ENCODE measurements around the gene USF2. TPM values are rescaled to one million over a fixed set of nuclear protein-coding genes. Genes with fewer than 3 reads are reported as not detected.

USF2 gene
- polyA plus RNA-seq, 3 donors = 2.7 to 248 (median 5.0) TPM

DNA sequence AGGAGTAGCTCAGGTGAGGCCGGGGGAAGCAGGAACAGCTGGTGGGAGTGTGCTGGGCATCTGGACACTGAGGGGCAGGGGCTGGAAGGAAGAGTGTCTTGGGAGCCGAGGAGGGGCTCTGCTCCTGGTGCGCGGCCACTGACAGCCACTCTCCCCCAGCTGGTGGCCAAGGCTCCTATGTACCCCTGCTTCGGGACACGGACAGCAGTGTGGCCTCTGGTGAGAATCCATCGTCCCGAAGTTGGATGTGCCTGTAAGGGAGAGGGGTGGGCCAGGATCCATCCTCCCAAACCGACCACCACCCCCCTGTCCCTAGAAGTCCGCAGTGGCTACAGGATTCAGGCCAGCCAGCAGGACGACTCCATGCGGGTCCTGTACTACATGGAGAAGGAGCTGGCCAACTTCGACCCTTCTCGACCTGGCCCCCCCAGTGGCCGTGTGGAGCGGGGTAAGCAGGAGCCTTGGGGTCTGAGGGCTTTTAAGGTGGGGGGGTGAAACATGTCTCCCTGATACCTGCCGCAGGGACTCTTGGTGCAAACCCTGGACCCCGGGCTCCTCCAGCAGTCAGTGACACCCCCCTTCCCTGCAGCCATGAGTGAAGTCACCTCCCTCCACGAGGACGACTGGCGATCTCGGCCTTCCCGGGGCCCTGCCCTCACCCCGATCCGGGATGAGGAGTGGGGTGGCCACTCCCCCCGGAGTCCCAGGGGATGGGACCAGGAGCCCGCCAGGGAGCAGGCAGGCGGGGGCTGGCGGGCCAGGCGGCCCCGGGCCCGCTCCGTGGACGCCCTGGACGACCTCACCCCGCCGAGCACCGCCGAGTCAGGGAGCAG lies 2.0 kb upstream of the USF2 start:
- Mint-ChIP-seq H3K4me3 (peak overlapping the region; percentile 89 to 96), H3K9me3 (peaks cover 0 to 2% (median 0%) of the 10 kb centered on the region in 7 donors), H3K27ac (peak overlapping the region in 3 of 7 donors; percentile 90 to 98 (median 95)), H3K4me1 (peaks cover 45% of the 10 kb centered on the region), H3K27me3 (ENCODE audit: low read depth in 3 of 3) (peaks cover 5 to 14% (median 13%) of the 10 kb centered on the region in 3 donors), H3K36me3 (peaks cover 21 to 22% of the 10 kb centered on the region in 2 donors)
- H3K79me2 ChIP-seq (ENCODE audit: insufficient read depth, low read length) = peaks cover 25% of the 10 kb centered on the region
- TF ChIP-seq, protein P1, sequence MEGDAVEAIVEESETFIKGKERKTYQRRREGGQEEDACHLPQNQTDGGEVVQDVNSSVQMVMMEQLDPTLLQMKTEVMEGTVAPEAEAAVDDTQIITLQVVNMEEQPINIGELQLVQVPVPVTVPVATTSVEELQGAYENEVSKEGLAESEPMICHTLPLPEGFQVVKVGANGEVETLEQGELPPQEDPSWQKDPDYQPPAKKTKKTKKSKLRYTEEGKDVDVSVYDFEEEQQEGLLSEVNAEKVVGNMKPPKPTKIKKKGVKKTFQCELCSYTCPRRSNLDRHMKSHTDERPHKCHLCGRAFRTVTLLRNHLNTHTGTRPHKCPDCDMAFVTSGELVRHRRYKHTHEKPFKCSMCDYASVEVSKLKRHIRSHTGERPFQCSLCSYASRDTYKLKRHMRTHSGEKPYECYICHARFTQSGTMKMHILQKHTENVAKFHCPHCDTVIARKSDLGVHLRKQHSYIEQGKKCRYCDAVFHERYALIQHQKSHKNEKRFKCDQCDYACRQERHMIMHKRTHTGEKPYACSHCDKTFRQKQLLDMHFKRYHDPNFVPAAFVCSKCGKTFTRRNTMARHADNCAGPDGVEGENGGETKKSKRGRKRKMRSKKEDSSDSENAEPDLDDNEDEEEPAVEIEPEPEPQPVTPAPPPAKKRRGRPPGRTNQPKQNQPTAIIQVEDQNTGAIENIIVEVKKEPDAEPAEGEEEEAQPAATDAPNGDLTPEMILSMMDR (IDR thresholded peaks at IDR 0.05) = no peak
- peaks cover 50 to 60% of the 10 kb centered on the region in 2 donors for H3K4me1 ChIP-seq (ENCODE audit: control insufficient read depth in 1 of 2, insufficient read depth in 2 of 2, low read length in 2 of 2)
- peaks cover 0 to 7% of the 10 kb centered on the region in 2 donors for H3K27me3 ChIP-seq (ENCODE audit: control insufficient read depth in 2 of 2, insufficient read depth in 2 of 2, low read length in 2 of 2)
- peak overlapping the region; percentile 87 for H3K9ac ChIP-seq (ENCODE audit: insufficient read depth, low read length, poor library complexity, severe bottlenecking)
- H4K20me1 ChIP-seq (ENCODE audit: insufficient read depth, low read length) = peaks cover 14% of the 10 kb centered on the region
- H2AFZ ChIP-seq (ENCODE audit: insufficient read depth, low read depth, low read length, poor library complexity, severe bottlenecking) = peak overlapping the region; percentile 91
- DNase-seq = no peak
- H3K4me2 ChIP-seq (replicated peaks; ENCODE audit: extremely low read depth, low read length, poor library complexity, severe bottlenecking) = peak overlapping the region; percentile 98
- 26% methylated on average over 26 of the region's 39 CpGs for WGBS (ENCODE audit: insufficient coverage)
- H3K9me3 ChIP-seq (replicated peaks in 1 of 2; ENCODE audit: control insufficient read depth in 1 of 2, insufficient read depth in 1 of 2, low read length in 2 of 2) = no peaks in the 10 kb centered on the region
- H3K36me3 ChIP-seq (replicated peaks in 1 of 2; ENCODE audit: control insufficient read depth in 1 of 2, insufficient read depth in 2 of 2, low read length in 2 of 2) = peaks cover 14 to 18% of the 10 kb centered on the region in 2 donors
- H3K4me3 ChIP-seq (replicated peaks in 1 of 3; ENCODE audit: low read depth in 2 of 3, low read length in 3 of 3) = peak overlapping the region; percentile 76 to 96 (median 89)
- peak overlapping the region in 1 of 2 donors; percentile 93 for H3K27ac ChIP-seq (ENCODE audit: low read depth in 1 of 2, low read length in 2 of 2)
- intact Hi-C loops (cut with micrococcal nuclease) = loop anchor here in 1 of 2 donors (5.0 to 10.0 kb wide), 3 partner anchors 44 to 124 kb away; partner anchors contain the start of gene FXYD7

DNA sequence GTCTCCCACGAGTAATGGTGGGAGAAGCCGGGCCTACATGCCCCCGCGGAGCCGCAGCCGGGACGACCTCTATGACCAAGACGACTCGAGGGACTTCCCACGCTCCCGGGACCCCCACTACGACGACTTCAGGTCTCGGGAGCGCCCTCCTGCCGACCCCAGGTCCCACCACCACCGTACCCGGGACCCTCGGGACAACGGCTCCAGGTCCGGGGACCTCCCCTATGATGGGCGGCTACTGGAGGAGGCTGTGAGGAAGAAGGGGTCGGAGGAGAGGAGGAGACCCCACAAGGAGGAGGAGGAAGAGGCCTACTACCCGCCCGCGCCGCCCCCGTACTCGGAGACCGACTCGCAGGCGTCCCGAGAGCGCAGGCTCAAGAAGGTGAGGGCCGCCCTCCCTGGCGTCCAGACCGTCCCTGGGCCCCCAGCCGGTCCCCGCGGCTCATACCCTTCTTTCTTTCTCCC lies 1.4 kb upstream of the USF2 start:
- H3K79me2 ChIP-seq (ENCODE audit: insufficient read depth, low read length) = peaks cover 30% of the 10 kb centered on the region
- peak in 1 of 3 donors; percentile 26 for DNase-seq
- peaks cover 0 to 2% of the 10 kb centered on the region in 2 donors for H3K27me3 ChIP-seq (ENCODE audit: control insufficient read depth in 2 of 2, insufficient read depth in 2 of 2, low read length in 2 of 2)
- intact Hi-C loops (cut with micrococcal nuclease) = loop anchor here in 1 of 2 donors (5.0 to 10.0 kb wide), 3 partner anchors 45 to 125 kb away; partner anchors contain the start of gene FXYD7
- H2AFZ ChIP-seq (ENCODE audit: insufficient read depth, low read depth, low read length, poor library complexity, severe bottlenecking) = peak overlapping the region; percentile 91
- peaks cover 0 to 2% (median 0%) of the 10 kb centered on the region in 7 donors for H3K9me3 Mint-ChIP-seq
- peak overlapping the region; percentile 83 to 99 (median 95) for H3K27ac Mint-ChIP-seq
- peak overlapping the region; percentile 59 to 93 for H3K27ac ChIP-seq (ENCODE audit: low read depth in 1 of 2, low read length in 2 of 2)
- 0% methylated on average over 18 of the region's 40 CpGs for WGBS (ENCODE audit: insufficient coverage)
- H3K4me1 ChIP-seq (ENCODE audit: control insufficient read depth in 1 of 2, insufficient read depth in 2 of 2, low read length in 2 of 2) = peaks cover 56 to 66% of the 10 kb centered on the region in 2 donors
- peaks cover 28 to 29% of the 10 kb centered on the region in 2 donors for H3K36me3 Mint-ChIP-seq
- TF ChIP-seq, protein P1 (IDR thresholded peaks at IDR 0.05) = no peak
- peak overlapping the region; percentile 98 for H3K4me2 ChIP-seq (replicated peaks; ENCODE audit: extremely low read depth, low read length, poor library complexity, severe bottlenecking)
- peak overlapping the region; percentile 89 to 96 for H3K4me3 Mint-ChIP-seq
- H3K36me3 ChIP-seq (replicated peaks in 1 of 2; ENCODE audit: control insufficient read depth in 1 of 2, insufficient read depth in 2 of 2, low read length in 2 of 2) = peaks cover 21 to 24% of the 10 kb centered on the region in 2 donors
- H4K20me1 ChIP-seq (ENCODE audit: insufficient read depth, low read length) = peaks cover 20% of the 10 kb centered on the region
- H3K27me3 Mint-ChIP-seq (ENCODE audit: low read depth in 3 of 3) = peaks cover 6 to 8% (median 8%) of the 10 kb centered on the region in 3 donors
- H3K9me3 ChIP-seq (replicated peaks in 1 of 2; ENCODE audit: control insufficient read depth in 1 of 2, insufficient read depth in 1 of 2, low read length in 2 of 2) = no peaks in the 10 kb centered on the region
- peaks cover 51% of the 10 kb centered on the region for H3K4me1 Mint-ChIP-seq
- H3K9ac ChIP-seq (ENCODE audit: insufficient read depth, low read length, poor library complexity, severe bottlenecking) = peak overlapping the region; percentile 87
- peak overlapping the region; percentile 76 to 96 (median 89) for H3K4me3 ChIP-seq (replicated peaks in 1 of 3; ENCODE audit: low read depth in 2 of 3, low read length in 3 of 3)
